ENCODE measurements around the gene CREB3L2. TPM values are rescaled to one million over a fixed set of nuclear protein-coding genes. Genes with fewer than 3 reads are reported as not detected.

Gene CREB3L2
- total and polyA plus RNA-seq, 2 of the 13 experiments (the other 11 are each of a cell fraction or from before 2014, with no cell fraction given): 22.1 to 41.1 TPM

GRCh38 chr7:138001529-138002095, at the start of gene CREB3L2 (continued):
- TF ChIP-seq AHDC1 (CRISPR knock-in tag; IDR thresholded peaks at IDR 0.05; ENCODE audit: borderline replicate concordance): no peak
- TF ChIP-seq HOXA5 (CRISPR knock-in tag; IDR thresholded peaks at IDR 0.05): no peak
- no peak for TF ChIP-seq CBX2 (IDR thresholded peaks at IDR 0.05; ENCODE audit: low read depth, low read length)
- TF ChIP-seq CBX2 (CRISPR knock-in tag; IDR thresholded peaks at IDR 0.05; ENCODE audit: low read depth): 0 out of 2 replicates have a peak, but pooled peaks have one; percentile 48
- peak; percentile 87 for TF ChIP-seq TAF1 (CRISPR knock-in tag; IDR thresholded peaks at IDR 0.05)
- no peak for TF ChIP-seq HIC2 (CRISPR knock-in tag; IDR thresholded peaks at IDR 0.05; ENCODE audit: low read depth)
- no peak; the same call in 1 of the 2 replicates for TF ChIP-seq ZNF367 (CRISPR knock-in tag; IDR thresholded peaks at IDR 0.05; ENCODE audit: borderline replicate concordance)
- no peak for TF ChIP-seq NFIC (IDR thresholded peaks at IDR 0.05; ENCODE audit: low read length)
- no peak for TF ChIP-seq ZNF616 (CRISPR knock-in tag; IDR thresholded peaks at IDR 0.05; ENCODE audit: low read depth)
- TF ChIP-seq TOE1 (CRISPR knock-in tag; IDR thresholded peaks at IDR 0.05): no peak
- no peak for TF ChIP-seq TEF (CRISPR knock-in tag; IDR thresholded peaks at IDR 0.05)
- TF ChIP-seq ZNF382 (CRISPR knock-in tag; IDR thresholded peaks at IDR 0.05; ENCODE audit: borderline replicate concordance): no peak
- no peak for TF ChIP-seq GRHL1 (CRISPR knock-in tag; conservative IDR thresholded peaks at IDR 0.05)
- no peak for TF ChIP-seq ZNF362 (CRISPR knock-in tag; IDR thresholded peaks at IDR 0.05; ENCODE audit: borderline replicate concordance)
- 0 out of 2 replicates have a peak, but pooled peaks have one; percentile 28 for TF ChIP-seq DPF2 (CRISPR knock-in tag; IDR thresholded peaks at IDR 0.05; ENCODE audit: borderline replicate concordance, low read depth)
- no peak for TF ChIP-seq ZNF7 (CRISPR knock-in tag; IDR thresholded peaks at IDR 0.05)
- TF ChIP-seq GLI4 (CRISPR knock-in tag; IDR thresholded peaks at IDR 0.05; ENCODE audit: borderline replicate concordance): 0 out of 2 replicates have a peak, but pooled peaks have one; percentile 27
- TF ChIP-seq CBX5 (CRISPR knock-in tag; IDR thresholded peaks at IDR 0.05; ENCODE audit: borderline replicate concordance): 0 out of 2 replicates have a peak, but pooled peaks have one; percentile 21
